ENCODE measurements around the gene PSMB10. TPM values are rescaled to one million over a fixed set of nuclear protein-coding genes. Genes with fewer than 3 reads are reported as not detected.
A peak's percentile ranks its signal among the peaks of the same experiment; 100 is the strongest.

PSMB10 gene
- total RNA-seq, 1 donor from 2014 or later, result 51.9 TPM

GRCh38 chr16:67928147-67928546 is 8.5 kb downstream of the PSMB10 start:
- Mint-ChIP-seq H3K36me3 (no peaks in the 10 kb centered on the region), H3K9me3 (no peaks in the 10 kb centered on the region), H3K27me3 (no peaks in the 10 kb centered on the region), H3K27ac (no peak overlapping the region), H3K4me1 (ENCODE audit: unreplicated experiment) (peaks cover 2% of the 10 kb centered on the region), H3K4me3 (no peak overlapping the region)
- DNase-seq (ENCODE audit: extremely low spot score, unreplicated experiment), result no peak
- no peak for TF ChIP-seq CTCF (conservative IDR thresholded peaks at IDR 0.05)

GRCh38 chr16:67927131-67927941 is 9.3 kb downstream of the PSMB10 start:
- no peak for TF ChIP-seq CTCF (conservative IDR thresholded peaks at IDR 0.05)
- H3K36me3 Mint-ChIP-seq, result no peaks in the 10 kb centered on the region
- H3K4me3 Mint-ChIP-seq, result no peak overlapping the region
- H3K27me3 Mint-ChIP-seq, result no peaks in the 10 kb centered on the region
- peaks cover 7% of the 10 kb centered on the region for H3K4me1 Mint-ChIP-seq (ENCODE audit: unreplicated experiment)
- no peak for DNase-seq (ENCODE audit: extremely low spot score, unreplicated experiment)
- no peaks in the 10 kb centered on the region for H3K9me3 Mint-ChIP-seq
- no peak overlapping the region for H3K27ac Mint-ChIP-seq

GRCh38 chr16:67926181-67926750 is 10.4 kb downstream of the PSMB10 start:
- no peaks in the 10 kb centered on the region for H3K9me3 Mint-ChIP-seq
- H3K4me1 Mint-ChIP-seq (ENCODE audit: unreplicated experiment), result peaks cover 12% of the 10 kb centered on the region
- H3K4me3 Mint-ChIP-seq, result no peak overlapping the region
- peak; percentile 32 for TF ChIP-seq CTCF (conservative IDR thresholded peaks at IDR 0.05)
- no peak overlapping the region for H3K27ac Mint-ChIP-seq
- no peaks in the 10 kb centered on the region for H3K27me3 Mint-ChIP-seq
- DNase-seq (ENCODE audit: extremely low spot score, unreplicated experiment), result no peak
- no peaks in the 10 kb centered on the region for H3K36me3 Mint-ChIP-seq

GRCh38 chr16:67924140-67924906 is 12.3 kb downstream of the PSMB10 start:
- H3K27ac Mint-ChIP-seq, result no peak overlapping the region
- no peaks in the 10 kb centered on the region for H3K27me3 Mint-ChIP-seq
- no peak for TF ChIP-seq CTCF (conservative IDR thresholded peaks at IDR 0.05)
- no peak for DNase-seq (ENCODE audit: extremely low spot score, unreplicated experiment)
- H3K9me3 Mint-ChIP-seq, result no peaks in the 10 kb centered on the region
- peaks cover 12% of the 10 kb centered on the region for H3K4me1 Mint-ChIP-seq (ENCODE audit: unreplicated experiment)
- H3K36me3 Mint-ChIP-seq, result no peaks in the 10 kb centered on the region
- no peak overlapping the region for H3K4me3 Mint-ChIP-seq

- TF ChIP-seq CTCF (conservative IDR thresholded peaks at IDR 0.05), result no peak
- Mint-ChIP-seq H3K4me3 (no peak overlapping the region), H3K36me3 (no peaks in the 10 kb centered on the region), H3K27ac (no peak overlapping the region), H3K27me3 (no peaks in the 10 kb centered on the region), H3K4me1 (ENCODE audit: unreplicated experiment) (peaks cover 12% of the 10 kb centered on the region), H3K9me3 (no peaks in the 10 kb centered on the region)
- no peak for DNase-seq (ENCODE audit: extremely low spot score, unreplicated experiment)
These were observed 13.1 kb downstream of the PSMB10 start for GRCh38 chr16:67923414-67924116.
